Measurements from ENCODE around the gene DIAPH2.

Gene DIAPH2

DNA sequence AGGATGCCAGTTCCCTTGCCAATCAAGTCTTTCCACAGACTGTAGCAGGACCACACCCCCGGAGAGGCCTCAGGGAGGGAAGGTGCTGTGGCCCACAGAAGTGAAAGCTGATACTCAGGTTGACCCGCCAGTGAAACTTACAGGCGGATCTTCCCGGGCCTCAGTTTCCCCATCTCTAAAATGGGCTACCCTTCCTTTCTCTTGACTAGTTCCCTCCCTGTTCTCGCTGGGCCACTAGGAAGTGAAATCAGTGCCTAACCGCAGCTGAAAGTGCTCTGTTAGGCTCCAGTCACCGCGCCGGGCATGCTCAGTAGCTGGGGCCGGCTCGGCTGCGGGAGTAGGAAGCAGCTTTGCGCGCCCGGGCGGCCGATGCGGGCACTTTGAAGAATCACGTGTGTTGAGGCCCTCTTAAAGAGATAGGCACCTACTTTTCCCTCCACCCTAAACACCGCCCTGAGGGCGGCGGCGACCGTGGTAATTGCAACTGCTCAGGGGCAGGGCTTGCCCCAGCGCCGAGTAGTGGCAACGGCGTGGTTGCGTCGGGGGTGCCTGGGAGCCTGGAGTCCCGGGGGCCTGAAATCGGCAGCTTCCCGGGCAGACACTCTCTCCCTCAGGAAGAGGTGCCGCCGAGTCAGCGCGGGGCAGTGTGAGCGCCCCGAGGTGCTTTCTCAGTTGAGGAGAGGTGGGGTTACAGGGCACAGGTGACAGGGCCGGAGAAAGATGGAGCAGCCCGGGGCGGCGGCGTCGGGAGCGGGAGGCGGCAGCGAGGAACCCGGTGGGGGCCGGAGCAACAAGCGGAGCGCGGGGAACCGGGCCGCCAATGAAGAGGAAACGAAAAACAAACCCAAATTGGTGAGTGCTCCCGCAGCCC lies at the start of gene DIAPH2:
DIAPH2 (plus strand) TSS at position 504 of the 871 bp plus-strand sequence.
- peak; percentile 82 for DNase-seq (ENCODE audit: low read depth)
- TF ChIP-seq, protein P1, sequence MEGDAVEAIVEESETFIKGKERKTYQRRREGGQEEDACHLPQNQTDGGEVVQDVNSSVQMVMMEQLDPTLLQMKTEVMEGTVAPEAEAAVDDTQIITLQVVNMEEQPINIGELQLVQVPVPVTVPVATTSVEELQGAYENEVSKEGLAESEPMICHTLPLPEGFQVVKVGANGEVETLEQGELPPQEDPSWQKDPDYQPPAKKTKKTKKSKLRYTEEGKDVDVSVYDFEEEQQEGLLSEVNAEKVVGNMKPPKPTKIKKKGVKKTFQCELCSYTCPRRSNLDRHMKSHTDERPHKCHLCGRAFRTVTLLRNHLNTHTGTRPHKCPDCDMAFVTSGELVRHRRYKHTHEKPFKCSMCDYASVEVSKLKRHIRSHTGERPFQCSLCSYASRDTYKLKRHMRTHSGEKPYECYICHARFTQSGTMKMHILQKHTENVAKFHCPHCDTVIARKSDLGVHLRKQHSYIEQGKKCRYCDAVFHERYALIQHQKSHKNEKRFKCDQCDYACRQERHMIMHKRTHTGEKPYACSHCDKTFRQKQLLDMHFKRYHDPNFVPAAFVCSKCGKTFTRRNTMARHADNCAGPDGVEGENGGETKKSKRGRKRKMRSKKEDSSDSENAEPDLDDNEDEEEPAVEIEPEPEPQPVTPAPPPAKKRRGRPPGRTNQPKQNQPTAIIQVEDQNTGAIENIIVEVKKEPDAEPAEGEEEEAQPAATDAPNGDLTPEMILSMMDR (IDR thresholded peaks at IDR 0.05; ENCODE audit: low read length, missing control alignments) = peak; percentile 7
- peak within 1 kb of the TSS; percentile 73 for H3K4me3 ChIP-seq (replicated peaks; ENCODE audit: low read depth, low read length)

DNA sequence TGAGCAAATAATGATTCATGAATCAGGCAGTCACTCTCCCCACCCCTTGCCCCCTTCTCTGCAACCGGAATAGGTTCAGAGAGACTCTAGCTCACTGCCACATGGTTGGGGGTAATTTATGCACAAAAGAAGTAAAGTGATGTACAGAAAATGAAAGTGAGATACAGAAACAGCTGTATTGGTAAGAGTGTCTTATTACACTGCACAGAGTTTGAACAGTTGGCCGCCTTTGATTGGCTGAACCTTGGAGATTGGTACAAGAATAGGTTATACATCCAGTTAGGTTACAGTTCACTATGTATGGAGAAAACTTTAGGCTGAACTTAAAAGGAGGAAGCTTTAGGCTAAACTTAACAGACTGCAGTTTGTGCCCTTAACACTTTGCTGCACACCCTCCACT lies 34.6 kb upstream of the DIAPH2 start:
- TF ChIP-seq, protein P1 (IDR thresholded peaks at IDR 0.05; ENCODE audit: low read length, missing control alignments) = no peak
- no peak for DNase-seq (ENCODE audit: low read depth)
- no peak overlapping the region for H3K4me3 ChIP-seq (replicated peaks; ENCODE audit: low read depth, low read length)

DNA sequence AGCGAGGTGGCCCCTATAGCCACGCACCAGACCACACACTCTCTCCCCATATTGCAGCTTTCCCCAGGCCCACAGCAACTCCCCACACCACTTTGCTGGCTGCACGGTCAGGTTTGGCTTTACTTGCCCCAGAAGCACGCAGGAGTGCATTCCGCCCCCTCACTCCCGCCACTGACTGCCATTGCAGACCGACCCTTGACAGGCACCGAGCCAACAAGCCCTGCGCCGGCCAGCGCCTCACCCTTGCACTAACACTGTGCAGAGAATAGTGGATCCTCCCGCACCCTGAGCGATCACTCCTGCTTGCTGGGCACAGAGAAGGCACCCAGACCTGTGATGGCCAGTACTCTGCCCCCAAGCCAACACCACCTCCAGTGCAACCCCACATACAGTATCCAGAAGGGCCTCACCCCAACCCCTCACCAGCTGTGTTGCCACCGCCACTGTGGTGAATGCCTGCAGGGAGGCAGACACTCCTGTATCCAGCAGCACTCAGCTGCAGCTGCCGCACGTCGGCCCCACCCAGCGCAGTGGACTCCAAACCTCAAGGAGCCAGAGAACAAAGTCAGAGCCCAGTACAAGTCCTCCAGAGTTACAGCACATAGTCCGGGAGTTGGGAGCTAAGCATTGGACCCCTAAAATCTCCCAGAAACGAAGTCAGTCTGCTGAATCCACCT lies 28.6 kb upstream of the DIAPH2 start:
- DNase-seq (ENCODE audit: low read depth) = no peak
- H3K4me3 ChIP-seq (replicated peaks; ENCODE audit: low read depth, low read length) = no peak overlapping the region
- TF ChIP-seq, protein P1 (IDR thresholded peaks at IDR 0.05; ENCODE audit: low read length, missing control alignments) = no peak

DNA sequence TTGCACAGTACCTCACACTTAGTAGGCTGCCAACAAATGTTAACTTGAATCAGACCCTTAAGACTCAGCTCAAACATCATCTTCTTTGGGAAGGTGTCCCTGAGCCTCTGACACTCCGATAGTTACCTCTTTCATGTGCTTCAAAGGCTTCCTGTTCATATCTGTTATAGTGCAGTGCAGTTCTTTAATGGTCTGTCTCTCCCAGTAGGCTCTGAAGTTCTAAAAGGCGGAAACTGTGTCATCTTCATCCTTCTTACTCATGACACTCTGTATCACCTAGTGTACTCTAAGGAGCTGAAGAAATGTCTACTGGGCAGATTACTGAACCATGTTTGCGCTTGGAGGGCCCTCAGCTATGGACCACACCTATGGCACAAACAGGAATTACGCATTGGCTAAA lies 2.1 kb upstream of the DIAPH2 start:
- no peak overlapping the region for H3K4me3 ChIP-seq (replicated peaks; ENCODE audit: low read depth, low read length)
- no peak for DNase-seq (ENCODE audit: low read depth)
- TF ChIP-seq, protein P1 (IDR thresholded peaks at IDR 0.05; ENCODE audit: low read length, missing control alignments) = no peak

DNA sequence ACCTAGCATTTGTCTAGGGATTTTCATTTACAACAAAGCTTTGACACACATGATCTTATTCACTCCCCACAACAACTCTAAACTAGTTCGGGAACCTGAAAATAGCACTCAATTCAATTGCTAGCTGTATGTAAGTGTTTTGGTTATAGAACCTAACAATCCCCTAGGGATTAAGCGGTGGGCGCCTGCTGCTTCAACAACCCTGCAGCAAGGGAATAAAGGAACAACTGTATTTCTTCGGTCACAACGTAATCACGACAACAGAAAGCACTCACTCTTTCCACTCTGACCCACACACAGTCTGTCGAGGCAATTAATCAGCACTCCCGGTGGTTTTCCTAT lies 674 bp upstream of the DIAPH2 start:
- peak overlapping the region; percentile 73 for H3K4me3 ChIP-seq (replicated peaks; ENCODE audit: low read depth, low read length)
- TF ChIP-seq, protein P1 (IDR thresholded peaks at IDR 0.05; ENCODE audit: low read length, missing control alignments) = no peak
- no peak for DNase-seq (ENCODE audit: low read depth)

DNA sequence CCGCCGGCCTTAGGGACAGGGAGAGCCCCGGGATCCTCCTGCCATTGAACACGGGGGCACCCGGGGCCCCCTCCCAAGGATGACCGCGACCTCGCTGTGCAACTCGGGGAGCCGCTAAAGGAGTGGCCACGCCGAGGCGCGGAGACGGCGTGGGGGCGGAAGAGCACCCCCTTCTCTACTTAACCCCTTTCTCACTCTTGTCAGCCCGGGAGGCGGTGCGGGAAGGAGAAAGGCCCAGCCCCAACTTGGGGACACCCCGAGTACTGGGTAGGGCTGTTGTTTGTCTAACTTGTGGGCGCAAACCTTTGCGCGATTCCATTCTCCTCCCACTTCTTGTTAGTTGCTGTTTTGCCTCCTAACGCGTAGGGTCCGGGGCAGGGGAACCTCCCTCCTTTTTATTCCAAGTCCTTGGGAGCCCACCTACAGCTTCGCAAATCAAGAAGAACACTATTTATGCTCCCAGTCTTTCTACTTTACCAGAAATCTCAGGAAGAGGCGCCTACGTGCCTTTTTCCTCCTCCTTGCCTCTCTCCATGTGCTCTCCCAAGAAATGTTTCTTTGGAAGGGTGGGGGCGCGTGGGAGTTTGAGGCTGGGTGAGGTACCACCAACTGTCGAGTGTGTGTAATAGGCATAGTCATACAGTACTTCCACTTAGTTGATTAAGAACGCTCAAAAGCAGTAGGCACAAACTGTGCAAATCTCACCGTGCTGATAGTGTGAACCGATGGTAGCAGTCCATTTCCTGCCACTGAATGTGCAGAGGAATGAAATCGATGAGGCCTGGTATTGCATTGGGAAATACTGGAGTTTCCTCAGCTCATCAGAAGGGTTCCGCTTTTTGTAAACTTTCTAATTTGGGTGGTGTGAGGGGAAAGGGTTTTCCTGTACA lies 813 bp downstream of the DIAPH2 start:
- H3K4me3 ChIP-seq (replicated peaks; ENCODE audit: low read depth, low read length) = peak overlapping the region; percentile 73
- peak; percentile 65 for DNase-seq (ENCODE audit: low read depth)
- TF ChIP-seq, protein P1 (IDR thresholded peaks at IDR 0.05; ENCODE audit: low read length, missing control alignments) = no peak

Data from fibroblast of pulmonary artery (primary cell).